ENCODE results near the gene MYBL2. TPM values are rescaled to one million over a fixed set of nuclear protein-coding genes. Genes with fewer than 3 reads are reported as not detected.

MYBL2 gene
- total and polyA plus RNA-seq, 2 donors from 2014 or later: 1.3 TPM; not detected in 1

DNA sequence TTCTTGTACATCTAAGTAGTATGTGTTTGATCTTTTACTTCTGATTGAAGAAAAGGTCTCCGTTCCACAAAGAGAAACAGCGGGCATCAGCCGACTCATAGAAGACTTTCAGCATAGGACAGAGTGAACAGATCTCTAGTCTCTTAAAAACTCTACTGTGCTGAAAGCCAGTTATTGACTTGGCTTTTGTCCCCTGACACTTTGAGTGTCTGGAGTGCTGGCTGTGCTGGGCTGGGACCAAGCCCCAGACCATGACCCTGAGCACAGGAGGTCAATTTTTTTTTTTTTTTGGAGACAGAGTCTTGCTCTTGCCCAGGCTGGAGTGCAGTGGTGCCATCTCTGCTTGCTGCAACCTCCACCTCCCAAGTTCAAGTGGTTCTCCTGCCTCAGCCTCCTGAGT is 27.8 kb downstream of the MYBL2 start:
- no peaks in the 10 kb centered on the region for H3K27me3 ChIP-seq (ENCODE audit: control insufficient read depth, insufficient read depth, low read length)
- no peak for FAIRE-seq
- H3K9ac ChIP-seq (ENCODE audit: low read length in 3 of 3): no peak overlapping the region
- H3K4me3 ChIP-seq (ENCODE audit: low read length in 3 of 3): no peak overlapping the region
- no peaks in the 10 kb centered on the region for H3K4me1 ChIP-seq (ENCODE audit: control insufficient read depth in 2 of 3, insufficient read depth in 2 of 3, low read depth in 1 of 3, low read length in 3 of 3)
- no peaks in the 10 kb centered on the region for H3K36me3 ChIP-seq (ENCODE audit: control insufficient read depth in 2 of 3, insufficient read depth in 3 of 3, low read length in 3 of 3)
- TF ChIP-seq, protein P1, sequence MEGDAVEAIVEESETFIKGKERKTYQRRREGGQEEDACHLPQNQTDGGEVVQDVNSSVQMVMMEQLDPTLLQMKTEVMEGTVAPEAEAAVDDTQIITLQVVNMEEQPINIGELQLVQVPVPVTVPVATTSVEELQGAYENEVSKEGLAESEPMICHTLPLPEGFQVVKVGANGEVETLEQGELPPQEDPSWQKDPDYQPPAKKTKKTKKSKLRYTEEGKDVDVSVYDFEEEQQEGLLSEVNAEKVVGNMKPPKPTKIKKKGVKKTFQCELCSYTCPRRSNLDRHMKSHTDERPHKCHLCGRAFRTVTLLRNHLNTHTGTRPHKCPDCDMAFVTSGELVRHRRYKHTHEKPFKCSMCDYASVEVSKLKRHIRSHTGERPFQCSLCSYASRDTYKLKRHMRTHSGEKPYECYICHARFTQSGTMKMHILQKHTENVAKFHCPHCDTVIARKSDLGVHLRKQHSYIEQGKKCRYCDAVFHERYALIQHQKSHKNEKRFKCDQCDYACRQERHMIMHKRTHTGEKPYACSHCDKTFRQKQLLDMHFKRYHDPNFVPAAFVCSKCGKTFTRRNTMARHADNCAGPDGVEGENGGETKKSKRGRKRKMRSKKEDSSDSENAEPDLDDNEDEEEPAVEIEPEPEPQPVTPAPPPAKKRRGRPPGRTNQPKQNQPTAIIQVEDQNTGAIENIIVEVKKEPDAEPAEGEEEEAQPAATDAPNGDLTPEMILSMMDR (IDR thresholded peaks at IDR 0.05; ENCODE audit: borderline replicate concordance, extremely low read depth, insufficient read depth): no peak
- intact Hi-C loops (cut with DNase I): no loop called here
- H3K27ac ChIP-seq (ENCODE audit: low read depth in 2 of 2, low read length in 2 of 2): no peak overlapping the region
- no peaks in the 10 kb centered on the region for H3K9me3 ChIP-seq (ENCODE audit: control insufficient read depth in 2 of 3, insufficient read depth in 1 of 3, low read length in 3 of 3)
- no peak for DNase-seq

DNA sequence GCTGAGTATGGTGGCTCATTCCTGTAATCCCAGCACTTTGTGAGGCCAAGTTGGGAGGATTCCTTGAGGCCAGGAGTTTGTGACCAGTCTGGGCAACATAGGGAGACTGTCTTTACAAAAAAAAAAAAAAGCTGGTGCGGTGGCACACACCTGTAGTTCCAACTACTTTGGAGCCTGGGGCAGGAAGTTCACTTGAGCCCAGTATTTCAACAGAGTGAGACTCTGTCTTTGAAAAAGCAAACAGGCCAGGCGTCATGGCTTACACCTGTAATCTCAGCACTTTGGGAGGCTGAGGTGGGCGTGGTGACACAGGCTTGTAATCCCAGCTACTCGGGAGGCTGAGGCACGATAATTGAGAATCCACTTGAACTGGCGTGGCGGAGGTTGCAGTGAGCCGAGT is 28.7 kb downstream of the MYBL2 start:
- Histone ChIP-seq H3K9me3 (ENCODE audit: control insufficient read depth in 2 of 3, insufficient read depth in 1 of 3, low read length in 3 of 3) (no peaks in the 10 kb centered on the region), H3K4me3 (ENCODE audit: low read length in 3 of 3) (no peak overlapping the region), H3K9ac (ENCODE audit: low read length in 3 of 3) (no peak overlapping the region), H3K36me3 (ENCODE audit: control insufficient read depth in 2 of 3, insufficient read depth in 3 of 3, low read length in 3 of 3) (no peaks in the 10 kb centered on the region), H3K27ac (ENCODE audit: low read depth in 2 of 2, low read length in 2 of 2) (no peak overlapping the region), H3K4me1 (ENCODE audit: control insufficient read depth in 2 of 3, insufficient read depth in 2 of 3, low read depth in 1 of 3, low read length in 3 of 3) (no peaks in the 10 kb centered on the region), H3K27me3 (ENCODE audit: control insufficient read depth, insufficient read depth, low read length) (no peaks in the 10 kb centered on the region)
- intact Hi-C loops (cut with DNase I): no loop called here
- TF ChIP-seq, protein P1 (IDR thresholded peaks at IDR 0.05; ENCODE audit: borderline replicate concordance, extremely low read depth, insufficient read depth): no peak
- FAIRE-seq (no peak), DNase-seq (no peak)

DNA sequence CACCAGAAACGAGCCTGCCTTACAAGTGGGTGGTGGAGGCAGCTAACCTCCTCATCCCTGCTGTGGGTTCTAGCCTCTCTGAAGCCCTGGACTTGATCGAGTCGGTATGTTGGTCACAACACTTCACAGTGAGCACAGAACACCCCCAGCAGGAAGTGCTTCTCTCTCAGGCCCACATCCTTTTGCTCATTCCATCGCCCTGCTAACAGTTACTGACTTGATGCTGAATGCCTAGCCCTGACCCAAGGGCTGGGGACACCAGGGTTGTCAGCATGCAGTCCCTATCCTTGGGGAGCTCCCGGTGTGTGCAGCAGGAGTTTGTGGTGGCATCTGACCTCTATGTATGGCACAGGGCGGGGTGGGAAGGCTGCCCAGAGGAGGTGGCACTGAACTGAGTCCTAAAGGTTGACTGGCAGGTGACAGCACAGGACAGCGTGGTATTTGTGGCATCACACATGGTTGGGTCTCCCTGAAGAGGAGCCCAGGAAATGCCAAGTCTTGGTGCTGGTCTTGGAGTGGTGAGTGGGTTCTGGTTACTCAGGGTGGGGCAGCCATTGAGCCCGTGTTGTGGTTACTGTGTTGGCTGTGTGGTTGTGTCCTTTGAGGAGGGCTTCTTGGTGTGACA is 33.1 kb downstream of the MYBL2 start:
- no peak overlapping the region for H3K4me3 ChIP-seq (ENCODE audit: low read length in 3 of 3)
- no peak overlapping the region for H3K27ac ChIP-seq (ENCODE audit: low read depth in 2 of 2, low read length in 2 of 2)
- DNase-seq: no peak
- TF ChIP-seq, protein P1 (IDR thresholded peaks at IDR 0.05; ENCODE audit: borderline replicate concordance, extremely low read depth, insufficient read depth): no peak
- H3K36me3 ChIP-seq (ENCODE audit: control insufficient read depth in 2 of 3, insufficient read depth in 3 of 3, low read length in 3 of 3): no peaks in the 10 kb centered on the region
- H3K4me1 ChIP-seq (ENCODE audit: control insufficient read depth in 2 of 3, insufficient read depth in 2 of 3, low read depth in 1 of 3, low read length in 3 of 3): no peaks in the 10 kb centered on the region
- no peaks in the 10 kb centered on the region for H3K9me3 ChIP-seq (ENCODE audit: control insufficient read depth in 2 of 3, insufficient read depth in 1 of 3, low read length in 3 of 3)
- intact Hi-C loops (cut with DNase I): no loop called here
- H3K27me3 ChIP-seq (ENCODE audit: control insufficient read depth, insufficient read depth, low read length): no peaks in the 10 kb centered on the region
- H3K9ac ChIP-seq (ENCODE audit: low read length in 3 of 3): no peak overlapping the region
- FAIRE-seq: no peak

DNA sequence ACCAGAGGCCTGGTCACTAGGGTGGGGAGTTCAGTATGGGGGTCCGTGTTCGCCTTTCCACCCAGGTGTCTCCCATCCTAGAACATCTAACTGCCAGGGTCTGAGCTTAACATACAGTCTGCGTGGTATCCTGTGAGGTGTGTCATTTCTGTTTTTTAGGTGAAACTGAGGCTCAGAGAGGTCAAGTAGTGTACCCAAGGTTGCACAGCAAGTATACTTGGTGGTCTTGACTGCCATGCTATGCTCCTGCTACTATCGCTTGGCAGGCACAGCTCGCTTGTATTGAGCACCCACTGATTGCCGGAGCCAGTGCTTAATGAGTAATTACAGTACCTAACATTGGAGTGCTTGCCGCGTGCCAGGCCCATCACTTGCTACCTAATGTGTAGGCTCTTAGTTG is 33.7 kb downstream of the MYBL2 start:
- H3K9ac ChIP-seq (ENCODE audit: low read length in 3 of 3): no peak overlapping the region
- no peaks in the 10 kb centered on the region for H3K36me3 ChIP-seq (ENCODE audit: control insufficient read depth in 2 of 3, insufficient read depth in 3 of 3, low read length in 3 of 3)
- intact Hi-C loops (cut with DNase I): no loop called here
- no peak overlapping the region for H3K27ac ChIP-seq (ENCODE audit: low read depth in 2 of 2, low read length in 2 of 2)
- H3K4me1 ChIP-seq (ENCODE audit: control insufficient read depth in 2 of 3, insufficient read depth in 2 of 3, low read depth in 1 of 3, low read length in 3 of 3): no peaks in the 10 kb centered on the region
- H3K27me3 ChIP-seq (ENCODE audit: control insufficient read depth, insufficient read depth, low read length): no peaks in the 10 kb centered on the region
- TF ChIP-seq, protein P1 (IDR thresholded peaks at IDR 0.05; ENCODE audit: borderline replicate concordance, extremely low read depth, insufficient read depth): no peak
- H3K9me3 ChIP-seq (ENCODE audit: control insufficient read depth in 2 of 3, insufficient read depth in 1 of 3, low read length in 3 of 3): no peaks in the 10 kb centered on the region
- FAIRE-seq (no peak), DNase-seq (no peak)
- no peak overlapping the region for H3K4me3 ChIP-seq (ENCODE audit: low read length in 3 of 3)

Data from kidney (tissue), 14 donors.